Measurements from ENCODE around the gene NRDC. TPM values are rescaled to one million over a fixed set of nuclear protein-coding genes. Genes with fewer than 3 reads are reported as not detected.
A peak's percentile ranks its signal among the peaks of the same experiment; 100 is the strongest.

NRDC gene
- total and polyA plus RNA-seq, 4 experiments from 2014 or later: 77.7 to 137 (median 117) TPM

DNA sequence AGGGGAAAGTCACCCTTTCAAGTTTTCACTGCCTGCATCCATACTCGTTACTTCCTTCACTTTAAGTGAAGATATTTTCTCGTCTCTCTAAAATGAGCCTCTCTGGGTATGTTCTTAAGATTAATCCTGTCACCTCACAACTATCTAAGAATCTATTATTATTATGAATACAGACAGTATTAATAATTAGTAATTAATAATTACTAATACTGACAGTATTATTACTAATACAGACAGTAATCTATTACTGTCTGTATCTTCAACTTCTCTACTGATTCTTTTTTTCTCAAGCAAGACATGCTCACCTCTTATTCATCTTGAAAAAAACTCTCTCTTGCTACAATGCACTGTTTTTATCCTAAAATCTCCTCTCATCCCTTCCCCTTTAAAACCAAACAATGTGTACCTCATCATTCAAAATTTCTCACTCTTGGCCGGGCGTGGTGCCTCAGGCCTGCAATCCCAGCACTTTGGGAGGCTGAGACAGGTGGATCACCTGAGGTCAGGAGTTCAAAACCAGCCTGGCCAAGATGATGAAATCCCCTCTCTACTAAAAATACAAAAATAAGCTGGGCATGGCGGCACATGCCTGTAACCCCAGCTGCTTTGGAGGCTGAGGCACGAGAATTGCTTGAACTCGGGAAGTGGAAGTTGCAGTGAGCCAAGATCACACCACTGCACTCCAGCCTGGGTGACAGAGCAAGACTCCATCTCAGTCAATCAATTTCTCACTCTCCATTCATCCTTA lies 7.8 kb downstream of the NRDC start:
- no peaks in the 10 kb centered on the region for H3K9me3 ChIP-seq (ENCODE audit: control insufficient read depth in 1 of 2, low read length in 2 of 2)
- H3K4me3 Mint-ChIP-seq: peak overlapping the region in 1 of 8 donors; percentile 11
- POLR2A ChIA-PET (ENCODE audit: partially characterized antibody): no interaction called here
- peak overlapping the region in 5 of 7 donors; percentile 1 to 72 (median 18) for H3K27ac Mint-ChIP-seq
- no peak for DNase-seq
- peaks cover 0 to 10% of the 10 kb centered on the region in 2 donors for H3K36me3 Mint-ChIP-seq
- H3K4me1 ChIP-seq (ENCODE audit: insufficient read depth, low read length): peaks cover 63% of the 10 kb centered on the region
- H3K4me1 Mint-ChIP-seq: peaks cover 45 to 71% (median 58%) of the 10 kb centered on the region in 4 donors
- intact Hi-C loops (cut with micrococcal nuclease): no loop called here
- H3K27me3 Mint-ChIP-seq: no peaks in the 10 kb centered on the region
- no peak overlapping the region for H3K27ac ChIP-seq (ENCODE audit: low read depth, low read length)
- CTCF ChIA-PET (ENCODE audit: partially characterized antibody): no interaction called here
- H3K36me3 ChIP-seq (ENCODE audit: insufficient read depth, low read length): no peaks in the 10 kb centered on the region
- no peaks in the 10 kb centered on the region for H3K9me3 Mint-ChIP-seq
- no peak overlapping the region for H3K4me3 ChIP-seq (ENCODE audit: low read length in 2 of 2)
- no peaks in the 10 kb centered on the region for H3K27me3 ChIP-seq (ENCODE audit: insufficient read depth, low read length)

GRCh38 chr1:51867479-51868232 lies 10.9 kb downstream of the NRDC start:
- intact Hi-C loops (cut with micrococcal nuclease): no loop called here
- Mint-ChIP-seq H3K9me3 (no peaks in the 10 kb centered on the region), H3K36me3 (peaks cover 0 to 7% of the 10 kb centered on the region in 2 donors), H3K4me3 (no peak overlapping the region), H3K4me1 (peaks cover 33 to 63% (median 52%) of the 10 kb centered on the region in 4 donors), H3K27ac (peak overlapping the region in 2 of 7 donors; percentile 26 to 77), H3K27me3 (no peaks in the 10 kb centered on the region)
- ChIA-PET POLR2A (ENCODE audit: partially characterized antibody) (no interaction called here), CTCF (ENCODE audit: partially characterized antibody) (no interaction called here)
- Histone ChIP-seq H3K27ac (ENCODE audit: low read depth, low read length) (no peak overlapping the region), H3K27me3 (ENCODE audit: insufficient read depth, low read length) (no peaks in the 10 kb centered on the region), H3K9me3 (ENCODE audit: control insufficient read depth in 1 of 2, low read length in 2 of 2) (no peaks in the 10 kb centered on the region), H3K4me1 (ENCODE audit: insufficient read depth, low read length) (peaks cover 46% of the 10 kb centered on the region), H3K4me3 (ENCODE audit: low read length in 2 of 2) (no peak overlapping the region), H3K36me3 (ENCODE audit: insufficient read depth, low read length) (no peaks in the 10 kb centered on the region)
- no peak for DNase-seq

- ChIA-PET CTCF (ENCODE audit: partially characterized antibody) (no interaction called here), POLR2A (ENCODE audit: partially characterized antibody) (interaction anchor here (1.1 kb wide), 1 partner anchor 9 kb away, joined by 5 read pairs; no protein-coding TSS in a partner anchor)
- Histone ChIP-seq H3K4me3 (ENCODE audit: low read length in 2 of 2) (no peak overlapping the region), H3K27ac (ENCODE audit: low read depth, low read length) (no peak overlapping the region), H3K9me3 (ENCODE audit: control insufficient read depth in 1 of 2, low read length in 2 of 2) (no peaks in the 10 kb centered on the region), H3K27me3 (ENCODE audit: insufficient read depth, low read length) (no peaks in the 10 kb centered on the region), H3K36me3 (ENCODE audit: insufficient read depth, low read length) (no peaks in the 10 kb centered on the region), H3K4me1 (ENCODE audit: insufficient read depth, low read length) (peaks cover 16% of the 10 kb centered on the region)
- intact Hi-C loops (cut with micrococcal nuclease): no loop called here
- no peaks in the 10 kb centered on the region for H3K27me3 Mint-ChIP-seq
- H3K4me3 Mint-ChIP-seq: no peak overlapping the region
- no peak for DNase-seq
- H3K36me3 Mint-ChIP-seq: peaks cover 0 to 6% of the 10 kb centered on the region in 2 donors
- H3K9me3 Mint-ChIP-seq: no peaks in the 10 kb centered on the region
- peaks cover 28 to 47% (median 33%) of the 10 kb centered on the region in 4 donors for H3K4me1 Mint-ChIP-seq
- peak overlapping the region in 4 of 7 donors; percentile 29 to 65 (median 39) for H3K27ac Mint-ChIP-seq
Measured at GRCh38 chr1:51863384-51863783, 15.1 kb downstream of the NRDC start.

- DNase-seq: no peak
- H3K27ac Mint-ChIP-seq: no peak overlapping the region
- no peaks in the 10 kb centered on the region for H3K4me1 ChIP-seq (ENCODE audit: insufficient read depth, low read length)
- H3K36me3 Mint-ChIP-seq: peaks cover 0 to 6% of the 10 kb centered on the region in 2 donors
- H3K4me3 ChIP-seq (ENCODE audit: low read length in 2 of 2): no peak overlapping the region
- H3K4me1 Mint-ChIP-seq: peaks cover 12 to 38% (median 21%) of the 10 kb centered on the region in 4 donors
- no peak overlapping the region for H3K4me3 Mint-ChIP-seq
- POLR2A ChIA-PET (ENCODE audit: partially characterized antibody): interaction anchor here (1.1 kb wide), 1 partner anchor 16 kb away, joined by 3 read pairs; no protein-coding TSS in a partner anchor
- H3K27ac ChIP-seq (ENCODE audit: low read depth, low read length): no peak overlapping the region
- H3K36me3 ChIP-seq (ENCODE audit: insufficient read depth, low read length): no peaks in the 10 kb centered on the region
- H3K27me3 Mint-ChIP-seq: no peaks in the 10 kb centered on the region
- H3K9me3 Mint-ChIP-seq: no peaks in the 10 kb centered on the region
- CTCF ChIA-PET (ENCODE audit: partially characterized antibody): no interaction called here
- intact Hi-C loops (cut with micrococcal nuclease): no loop called here
- H3K27me3 ChIP-seq (ENCODE audit: insufficient read depth, low read length): no peaks in the 10 kb centered on the region
- H3K9me3 ChIP-seq (ENCODE audit: control insufficient read depth in 1 of 2, low read length in 2 of 2): no peaks in the 10 kb centered on the region
Measured at GRCh38 chr1:51861669-51862068, 16.9 kb downstream of the NRDC start.

GRCh38 chr1:51859735-51860134 lies 18.8 kb downstream of the NRDC start:
- H3K9me3 ChIP-seq (ENCODE audit: control insufficient read depth in 1 of 2, low read length in 2 of 2): no peaks in the 10 kb centered on the region
- H3K9me3 Mint-ChIP-seq: no peaks in the 10 kb centered on the region
- H3K27ac ChIP-seq (ENCODE audit: low read depth, low read length): no peak overlapping the region
- CTCF ChIA-PET (ENCODE audit: partially characterized antibody): no interaction called here
- no peak overlapping the region for H3K4me3 ChIP-seq (ENCODE audit: low read length in 2 of 2)
- H3K36me3 ChIP-seq (ENCODE audit: insufficient read depth, low read length): no peaks in the 10 kb centered on the region
- no peak overlapping the region for H3K4me3 Mint-ChIP-seq
- intact Hi-C loops (cut with micrococcal nuclease): no loop called here
- no peaks in the 10 kb centered on the region for H3K27me3 Mint-ChIP-seq
- H3K4me1 Mint-ChIP-seq: peaks cover 10 to 40% (median 19%) of the 10 kb centered on the region in 4 donors
- no peaks in the 10 kb centered on the region for H3K27me3 ChIP-seq (ENCODE audit: insufficient read depth, low read length)
- no peak for DNase-seq
- no peak overlapping the region for H3K27ac Mint-ChIP-seq
- H3K36me3 Mint-ChIP-seq: peaks cover 5 to 12% of the 10 kb centered on the region in 2 donors
- H3K4me1 ChIP-seq (ENCODE audit: insufficient read depth, low read length): no peaks in the 10 kb centered on the region
- POLR2A ChIA-PET (ENCODE audit: partially characterized antibody): no interaction called here

GRCh38 chr1:51859333-51859732 lies 19.2 kb downstream of the NRDC start:
- CTCF ChIA-PET (ENCODE audit: partially characterized antibody): interaction anchor here (1.0 kb wide), 1 partner anchor 38 kb away, joined by 4 read pairs; no protein-coding TSS in a partner anchor
- peaks cover 10 to 40% (median 19%) of the 10 kb centered on the region in 4 donors for H3K4me1 Mint-ChIP-seq
- intact Hi-C loops (cut with micrococcal nuclease): no loop called here

DNA sequence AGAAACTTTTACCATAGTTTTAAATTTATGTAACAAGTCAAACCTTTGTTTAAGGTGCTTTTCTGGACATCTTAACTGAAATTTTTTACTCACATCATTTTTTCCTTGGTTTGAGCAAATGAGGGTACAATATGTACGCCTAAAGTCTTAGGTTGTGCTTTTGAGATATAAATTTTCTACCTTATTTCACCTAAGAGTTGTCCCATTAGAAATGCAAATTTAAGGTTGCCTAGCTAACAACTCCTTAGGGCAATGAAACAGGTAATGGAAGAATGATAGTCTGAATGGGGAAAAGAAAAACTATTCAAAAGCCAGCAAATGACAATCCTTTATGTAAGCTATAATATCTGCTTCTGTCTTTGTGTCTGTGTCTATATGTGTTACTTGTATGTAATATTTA lies 19.6 kb downstream of the NRDC start:
- no peaks in the 10 kb centered on the region for H3K9me3 ChIP-seq (ENCODE audit: control insufficient read depth in 1 of 2, low read length in 2 of 2)
- peaks cover 10 to 12% of the 10 kb centered on the region in 2 donors for H3K36me3 Mint-ChIP-seq
- peaks cover 10 to 40% (median 19%) of the 10 kb centered on the region in 4 donors for H3K4me1 Mint-ChIP-seq
- H3K27ac Mint-ChIP-seq: peak overlapping the region in 1 of 7 donors; percentile 57
- no peaks in the 10 kb centered on the region for H3K9me3 Mint-ChIP-seq
- no peak overlapping the region for H3K4me3 ChIP-seq (ENCODE audit: low read length in 2 of 2)
- no peaks in the 10 kb centered on the region for H3K36me3 ChIP-seq (ENCODE audit: insufficient read depth, low read length)
- no peak for DNase-seq
- ChIA-PET CTCF (ENCODE audit: partially characterized antibody) (interaction anchor here (1.0 kb wide), 1 partner anchor 38 kb away, joined by 4 read pairs; no protein-coding TSS in a partner anchor), POLR2A (ENCODE audit: partially characterized antibody) (interaction anchor here (1.1 kb wide), 1 partner anchor 17 kb away, joined by 3 read pairs; no protein-coding TSS in a partner anchor)
- no peak overlapping the region for H3K27ac ChIP-seq (ENCODE audit: low read depth, low read length)
- no peaks in the 10 kb centered on the region for H3K27me3 ChIP-seq (ENCODE audit: insufficient read depth, low read length)
- H3K4me3 Mint-ChIP-seq: no peak overlapping the region
- intact Hi-C loops (cut with micrococcal nuclease): no loop called here
- H3K27me3 Mint-ChIP-seq: no peaks in the 10 kb centered on the region
- H3K4me1 ChIP-seq (ENCODE audit: insufficient read depth, low read length): no peaks in the 10 kb centered on the region

More at GRCh38 chr1:51859333-51859732, 19.2 kb downstream of the NRDC start:
- Histone ChIP-seq H3K36me3 (ENCODE audit: insufficient read depth, low read length) (no peaks in the 10 kb centered on the region), H3K27me3 (ENCODE audit: insufficient read depth, low read length) (no peaks in the 10 kb centered on the region), H3K4me3 (ENCODE audit: low read length in 2 of 2) (no peak overlapping the region), H3K9me3 (ENCODE audit: control insufficient read depth in 1 of 2, low read length in 2 of 2) (no peaks in the 10 kb centered on the region), H3K27ac (ENCODE audit: low read depth, low read length) (no peak overlapping the region), H3K4me1 (ENCODE audit: insufficient read depth, low read length) (no peaks in the 10 kb centered on the region)
- POLR2A ChIA-PET (ENCODE audit: partially characterized antibody): interaction anchor here (1.1 kb wide), 1 partner anchor 16 kb away, joined by 3 read pairs; no protein-coding TSS in a partner anchor
- H3K36me3 Mint-ChIP-seq: peaks cover 9 to 12% of the 10 kb centered on the region in 2 donors
- H3K27ac Mint-ChIP-seq: no peak overlapping the region
- no peaks in the 10 kb centered on the region for H3K9me3 Mint-ChIP-seq
- H3K27me3 Mint-ChIP-seq: no peaks in the 10 kb centered on the region
- H3K4me3 Mint-ChIP-seq: no peak overlapping the region
- no peak for DNase-seq

Measured in CD4-positive, alpha-beta memory T cell (primary cell).